HEK293 (cell line): ENCODE data around the gene CANX.

Experiments used
- CTCF ChIA-PET: fragments of 350-600 bp; formaldehyde crosslinking; extraction: SDS; loops from one replicate; lab custom pipeline; 2021; ENCODE audit warnings: antibody characterized with exemption; lab: Yijun Ruan, JAX
- POLR2A ChIA-PET: fragments of 300-600 bp; formaldehyde crosslinking; extraction: SDS; loops from one replicate; lab custom pipeline; 2020; ENCODE audit warnings: antibody characterized with exemption, inconsistent platforms; lab: Yijun Ruan, JAX
- H3K27ac ChIP-seq: fragments of 200-500 bp; sonication (Bioruptor generic); 2 replicates; pipeline ENCODE4 v1.5.1; 2014; ENCODE audit warnings: low read depth, low read length, control low read depth, inconsistent platforms; ENCODE audit errors: extremely low read depth
- H3K36me3 ChIP-seq, 2 experiments: fragments of 200-500 bp in 1 of 2; sonication (Bioruptor generic) in 1 of 2; 1 replicate in 1 of 2; 2 replicates in 1 of 2; pipeline ENCODE4 v1.5.1; 2014 to 2017; ENCODE audit warnings: inconsistent platforms in 2 of 2, low read length in 2 of 2; ENCODE audit not compliant: control insufficient read depth in 2 of 2, insufficient read depth in 1 of 2
- H3K4me1 ChIP-seq: fragments of 200-500 bp; sonication (Bioruptor generic); 2 replicates; pipeline ENCODE4 v1.5.1; 2014; ENCODE audit warnings: mild to moderate bottlenecking, low read length, inconsistent platforms; ENCODE audit not compliant: control insufficient read depth, insufficient read depth
- H3K4me3 ChIP-seq: 2 replicates; pipeline ENCODE4 v1.5.1; 2011; ENCODE audit warnings: low read depth, mild to moderate bottlenecking, control low read depth, low read length, moderate library complexity
- H3K9me3 ChIP-seq: fragments of 200-500 bp; sonication (Bioruptor generic); 2 replicates; pipeline ENCODE4 v1.5.1; 2014; ENCODE audit warnings: low read depth, low read length, inconsistent platforms; ENCODE audit not compliant: control insufficient read depth, insufficient read depth
- AEBP2 ChIP-seq: fragments of 450-650 bp; formaldehyde crosslinking; IDR thresholded peaks from 2 replicates; pipeline ENCODE4 v1.5.1; 2016; ENCODE audit warnings: missing biosample characterization, missing genetic modification characterization, borderline replicate concordance
- CTCF ChIP-seq: fragments of 450-650 bp; formaldehyde crosslinking; IDR thresholded peaks from 2 replicates; pipeline ENCODE4 v1.5.1; 2016; ENCODE audit warnings: missing biosample characterization, missing genetic modification characterization
- GLIS1 ChIP-seq: fragments of 450-650 bp; formaldehyde crosslinking; IDR thresholded peaks from 2 replicates; pipeline ENCODE4 v1.5.1; 2016; ENCODE audit warnings: missing biosample characterization, missing genetic modification characterization
- IKZF3 ChIP-seq: fragments of 450-650 bp; IDR thresholded peaks from 2 replicates; pipeline ENCODE4 v1.5.0; 2018; ENCODE audit warnings: missing biosample characterization, mild to moderate bottlenecking, missing genetic modification characterization, moderate library complexity
- OVOL3 ChIP-seq: fragments of 450-650 bp; formaldehyde crosslinking; IDR thresholded peaks from 2 replicates; pipeline ENCODE4 v1.5.1; 2016; ENCODE audit warnings: missing biosample characterization, missing genetic modification characterization
- PRDM2 ChIP-seq: fragments of 450-650 bp; formaldehyde crosslinking; IDR thresholded peaks from 2 replicates; pipeline ENCODE4 v1.5.1; 2016; ENCODE audit warnings: missing biosample characterization, missing genetic modification characterization, borderline replicate concordance
- SCRT2 ChIP-seq: fragments of 450-650 bp; formaldehyde crosslinking; IDR thresholded peaks from 2 replicates; pipeline ENCODE4 v1.5.1; 2016; ENCODE audit warnings: missing biosample characterization, missing genetic modification characterization
- SP3 ChIP-seq: fragments of 450-650 bp; formaldehyde crosslinking; IDR thresholded peaks from 2 replicates; pipeline ENCODE4 v1.5.1; 2016; ENCODE audit warnings: missing biosample characterization, missing genetic modification characterization
- WT1 ChIP-seq: fragments of 450-650 bp; formaldehyde crosslinking; IDR thresholded peaks from 2 replicates; pipeline ENCODE4 v1.5.1; 2016; ENCODE audit warnings: missing biosample characterization, missing genetic modification characterization
- ZBTB48 ChIP-seq: fragments of 450-650 bp; formaldehyde crosslinking; IDR thresholded peaks from 2 replicates; pipeline ENCODE4 v1.5.1; 2016; ENCODE audit warnings: missing biosample characterization, missing genetic modification characterization
- ZFHX2 ChIP-seq: fragments of 450-650 bp; formaldehyde crosslinking; conservative IDR thresholded peaks from 2 replicates; pipeline ENCODE4 v1.5.1; 2016; ENCODE audit warnings: missing biosample characterization, missing genetic modification characterization
- ZNF112 ChIP-seq: fragments of 450-650 bp; formaldehyde crosslinking; IDR thresholded peaks from 2 replicates; pipeline ENCODE4 v1.5.0; 2017; ENCODE audit warnings: missing biosample characterization, missing genetic modification characterization
- ZNF23 ChIP-seq: fragments of 450-650 bp; formaldehyde crosslinking; IDR thresholded peaks from 2 replicates; pipeline ENCODE4 v1.5.1; 2016; ENCODE audit warnings: missing biosample characterization, missing genetic modification characterization, borderline replicate concordance
- ZNF24 ChIP-seq: fragments of 450-650 bp; formaldehyde crosslinking; IDR thresholded peaks from 2 replicates; pipeline ENCODE4 v1.5.1; 2016; ENCODE audit warnings: missing biosample characterization, missing genetic modification characterization
- ZNF266 ChIP-seq: fragments of 450-650 bp; formaldehyde crosslinking; IDR thresholded peaks from 2 replicates; pipeline ENCODE4 v1.5.1; 2016; ENCODE audit warnings: missing biosample characterization, missing genetic modification characterization, low read depth
- ZNF362 ChIP-seq: fragments of 450-650 bp; formaldehyde crosslinking; IDR thresholded peaks from 2 replicates; pipeline ENCODE4 v1.5.1; 2016; ENCODE audit warnings: missing biosample characterization, missing genetic modification characterization
- ZNF518A ChIP-seq: fragments of 450-650 bp; formaldehyde crosslinking; conservative IDR thresholded peaks from 2 replicates; pipeline ENCODE4 v1.5.1; 2016; ENCODE audit warnings: low read depth, missing biosample characterization, missing genetic modification characterization
- ZNF692 ChIP-seq: fragments of 450-650 bp; formaldehyde crosslinking; IDR thresholded peaks from 2 replicates; pipeline ENCODE4 v1.5.1; 2016; ENCODE audit warnings: missing biosample characterization, missing genetic modification characterization
- ZXDB ChIP-seq: fragments of 450-650 bp; formaldehyde crosslinking; IDR thresholded peaks from 2 replicates; pipeline ENCODE4 v1.5.1; 2016; ENCODE audit warnings: missing biosample characterization, missing genetic modification characterization

Gene CANX

GRCh38 chr5:179698935-179699615, at the start of gene CANX:
TSS of gene CANX (plus strand) at chr5:179698967. CDS start at chr5:179705682, 6,715 bp downstream.
- H3K4me1 ChIP-seq = no peaks in the 10 kb centered on the region
- POLR2A ChIA-PET = interaction anchor here (1.4 kb wide), 2 partner anchors 31 to 75 kb away, joined by 3 read pairs; partner anchors contain the start of gene HNRNPH1
- no peaks in the 10 kb centered on the region for H3K9me3 ChIP-seq
- peak within 1 kb of the TSS; percentile 96 for H3K27ac ChIP-seq
- CTCF ChIA-PET = no interaction called here
- peaks cover 28 to 29% of the 10 kb centered on the region in 2 experiments for H3K36me3 ChIP-seq
- peak within 1 kb of the TSS; percentile 97 for H3K4me3 ChIP-seq
- TF ChIP-seq CTCF (tag by site-specific recombination) = no peak
- TF ChIP-seq OVOL3 (tag by site-specific recombination) = no peak
- TF ChIP-seq ZNF266 (tag by site-specific recombination) = 0 out of 2 replicates have a peak, but pooled peaks have one; percentile 32
- no peak for TF ChIP-seq SCRT2 (tag by site-specific recombination)
- TF ChIP-seq WT1 (tag by site-specific recombination) = no peak; the same call in 1 of the 2 replicates
- no peak for TF ChIP-seq ZNF24 (tag by site-specific recombination)
- TF ChIP-seq SP3 = peak; percentile 32; the same call in 1 of the 2 replicates
- peak; percentile 72 for TF ChIP-seq ZBTB48 (tag by site-specific recombination)
- peak; percentile 44 for TF ChIP-seq ZNF692 (tag by site-specific recombination)
- no peak for TF ChIP-seq AEBP2 (tag by site-specific recombination)
- no peak for TF ChIP-seq ZNF112 (tag by site-specific recombination)
- TF ChIP-seq ZNF23 (tag by site-specific recombination) = no peak
- peak; percentile 93 for TF ChIP-seq ZFHX2 (tag by site-specific recombination)
- TF ChIP-seq ZNF362 (tag by site-specific recombination) = no peak
- peak; percentile 35 for TF ChIP-seq ZXDB (tag by site-specific recombination)
- no peak for TF ChIP-seq ZNF518A (tag by site-specific recombination)
- peak; percentile 11; the same call in 1 of the 2 replicates for TF ChIP-seq GLIS1 (tag by site-specific recombination)
- TF ChIP-seq PRDM2 = no peak
- TF ChIP-seq IKZF3 (tag by site-specific recombination) = no peak
